GM21576 (cell line): ENCODE measurements around the gene XXYLT1.

Experiments used
- ATAC-seq: cut with Tn5 transposase; IDR thresholded peaks from one replicate; pipeline ENCODE4 v1.9.1; 2021; ENCODE audit warnings: mild to moderate bottlenecking, moderate library complexity; ENCODE audit not compliant: unreplicated experiment

The XXYLT1 gene

DNA sequence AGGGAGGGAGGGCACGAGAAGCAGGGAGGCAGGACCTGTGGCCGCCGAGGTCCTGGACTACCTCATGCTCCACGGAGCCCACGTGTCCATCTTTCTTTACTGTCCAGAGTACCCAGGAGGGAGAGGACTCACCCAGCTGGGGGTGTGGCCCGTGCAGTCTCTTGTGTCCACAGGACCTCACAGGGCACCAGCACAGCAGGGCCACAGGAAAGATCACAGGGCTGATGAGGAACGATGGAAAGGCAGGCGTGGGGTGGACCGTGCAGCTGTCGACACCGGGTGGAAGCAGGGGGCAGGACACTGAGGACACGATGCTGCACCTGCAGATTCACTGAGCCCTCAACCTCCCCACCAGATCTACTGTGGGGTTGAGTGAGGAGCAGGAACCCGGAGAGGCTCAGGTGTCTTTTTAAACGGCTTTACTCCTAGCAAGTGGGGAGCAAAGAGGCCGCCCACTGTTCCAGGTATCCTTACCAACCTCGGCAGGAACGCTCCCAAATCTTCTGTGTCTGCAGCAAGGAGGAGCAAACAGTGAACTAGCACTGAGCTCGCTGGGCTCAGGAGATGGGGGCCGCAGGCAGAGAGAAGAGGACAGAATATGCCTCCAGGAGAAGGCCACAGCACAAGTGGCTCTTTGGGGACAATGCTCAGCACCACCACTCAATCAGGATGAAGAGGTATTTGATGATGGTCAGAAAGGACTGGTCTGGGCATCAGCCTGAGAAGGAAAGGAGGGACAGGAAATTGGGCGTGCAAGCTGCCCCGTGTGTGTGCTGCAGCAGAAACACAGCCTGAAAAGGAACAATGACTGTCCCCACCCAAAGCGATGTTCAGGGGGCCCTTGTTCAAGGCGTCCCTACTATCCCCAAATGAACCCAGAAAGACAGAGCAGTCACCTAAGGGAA, 198.8 kb downstream of the XXYLT1 start:
- no peak for ATAC-seq

GRCh38 chr3:195071011-195071728, 199.8 kb downstream of the XXYLT1 start:
- no peak for ATAC-seq

DNA sequence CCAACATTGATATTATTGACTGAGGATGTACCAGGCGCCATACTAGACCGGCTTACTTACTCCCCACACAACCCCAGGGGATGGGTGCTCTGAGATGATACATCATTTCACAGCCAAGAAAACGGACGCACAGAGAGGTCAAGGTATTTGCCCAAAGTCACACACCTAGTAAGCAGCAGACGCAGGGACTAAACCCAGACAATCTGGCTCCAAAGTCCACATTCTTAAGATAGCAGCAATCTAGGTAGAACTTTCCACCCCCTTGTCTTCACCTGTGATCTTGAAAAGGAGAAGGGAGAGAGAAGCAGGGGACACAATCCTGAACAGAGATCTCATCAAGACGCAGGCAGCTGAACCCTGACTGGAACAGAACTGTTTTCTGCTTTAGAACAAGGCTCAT, 200.6 kb downstream of the XXYLT1 start:
- no peak for ATAC-seq

GRCh38 chr3:195069501-195070251, 201.3 kb downstream of the XXYLT1 start:
- no peak for ATAC-seq

DNA sequence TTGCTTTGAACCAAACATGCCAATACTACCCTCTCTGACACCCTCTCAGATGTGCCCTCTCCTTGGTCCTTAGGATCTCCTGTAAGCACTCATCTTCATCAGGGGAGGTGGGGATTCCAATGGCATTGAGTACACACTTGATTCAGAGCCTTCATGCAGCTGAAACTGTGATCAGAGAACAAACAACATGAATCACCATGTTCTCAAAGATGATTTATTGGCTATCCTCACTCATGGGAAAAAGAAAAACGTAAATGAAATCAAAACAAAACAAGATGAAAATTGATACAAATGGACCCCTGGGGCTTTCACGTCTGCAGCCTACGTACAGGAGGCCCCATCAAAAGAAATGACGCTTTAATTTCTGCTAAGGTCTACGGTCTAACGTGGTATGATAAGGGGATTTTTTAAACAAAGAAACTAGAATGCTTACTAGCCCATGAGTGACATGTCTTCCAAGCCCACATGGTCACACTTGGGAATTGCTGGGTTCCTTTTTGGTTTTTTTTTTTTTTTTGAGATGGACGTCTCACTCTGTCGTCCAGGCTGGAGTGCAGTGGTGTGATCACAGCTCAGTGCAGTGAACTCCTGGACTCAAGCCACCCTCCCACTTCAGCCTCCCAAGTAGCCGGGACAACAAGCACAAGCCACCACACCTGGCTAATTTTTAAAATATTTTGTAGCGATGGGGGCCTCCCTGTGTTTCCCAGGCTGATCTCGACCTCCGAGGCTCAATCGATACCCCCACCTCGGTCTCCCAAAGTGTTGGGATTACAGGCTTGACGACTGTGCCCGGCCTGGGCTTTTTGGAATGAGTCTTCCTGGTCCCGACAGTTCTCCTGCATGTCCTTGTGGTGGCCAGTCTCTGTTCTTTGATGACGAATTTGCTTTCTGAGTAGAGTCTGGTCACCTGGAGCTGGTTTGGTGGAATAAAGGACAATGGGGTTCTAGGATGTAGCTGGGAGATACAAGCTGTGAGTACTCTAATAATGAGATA, 202.6 kb downstream of the XXYLT1 start:
- no peak for ATAC-seq

DNA sequence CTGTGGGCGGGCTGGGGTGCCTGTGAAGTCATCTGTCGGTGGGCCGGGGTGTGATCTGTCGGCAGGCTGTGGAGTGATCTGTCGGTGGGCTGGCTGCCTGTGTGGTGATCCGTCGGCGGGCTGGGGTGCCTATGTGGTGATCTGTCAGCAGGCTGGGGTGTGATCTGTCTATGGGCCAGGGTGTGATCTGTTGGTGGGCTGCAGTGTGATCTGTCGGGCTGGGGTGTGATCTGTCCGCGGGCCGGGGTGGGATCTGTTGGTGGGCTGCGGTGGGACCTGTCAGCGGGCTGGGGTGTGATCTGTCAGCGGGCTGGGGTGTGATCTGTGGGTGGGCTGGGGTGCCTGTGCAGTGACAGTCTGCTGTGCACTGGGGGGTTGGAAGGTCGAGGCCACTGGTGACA, 204.5 kb downstream of the XXYLT1 start:
- no peak for ATAC-seq

GRCh38 chr3:195065864-195066185, 205.1 kb downstream of the XXYLT1 start:
- ATAC-seq: no peak

DNA sequence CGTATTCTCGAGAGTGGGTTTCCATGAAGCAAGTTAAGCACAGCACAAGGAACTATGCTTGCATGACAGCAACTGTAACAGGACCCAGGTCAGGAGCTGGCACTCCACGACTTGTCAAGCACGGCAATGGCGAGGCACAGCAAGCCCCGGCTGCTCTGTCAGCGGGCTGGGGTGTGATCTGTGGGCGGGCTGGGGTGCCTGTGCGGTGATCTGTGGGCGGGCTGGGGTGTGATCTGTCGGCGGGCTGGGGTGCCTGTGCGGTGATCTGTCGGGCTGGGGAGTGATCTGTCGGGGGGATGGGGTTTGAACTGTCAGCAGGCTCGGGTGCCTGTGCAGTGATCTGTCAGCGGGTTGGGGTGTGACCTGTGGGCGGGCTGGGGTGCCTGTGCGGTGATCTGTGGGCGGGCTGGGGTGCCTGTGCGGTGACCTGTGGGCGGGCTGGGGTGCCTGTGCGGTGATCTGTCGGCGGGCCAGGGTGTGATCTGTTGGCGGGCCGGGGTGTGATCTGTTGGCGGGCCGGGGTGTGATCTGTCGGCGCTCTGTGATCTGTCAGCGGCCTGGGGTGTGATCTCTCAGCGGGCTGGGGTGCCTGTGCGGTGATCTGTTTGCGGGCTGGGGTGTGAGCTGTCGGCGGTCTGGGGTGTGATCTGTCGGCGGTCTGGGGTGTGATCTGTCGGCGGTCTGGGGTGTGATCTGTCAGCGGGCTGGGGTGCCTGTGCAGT, 205.7 kb downstream of the XXYLT1 start:
- no peak for ATAC-seq

GRCh38 chr3:195064300-195064931, 206.5 kb downstream of the XXYLT1 start:
- no peak for ATAC-seq

DNA sequence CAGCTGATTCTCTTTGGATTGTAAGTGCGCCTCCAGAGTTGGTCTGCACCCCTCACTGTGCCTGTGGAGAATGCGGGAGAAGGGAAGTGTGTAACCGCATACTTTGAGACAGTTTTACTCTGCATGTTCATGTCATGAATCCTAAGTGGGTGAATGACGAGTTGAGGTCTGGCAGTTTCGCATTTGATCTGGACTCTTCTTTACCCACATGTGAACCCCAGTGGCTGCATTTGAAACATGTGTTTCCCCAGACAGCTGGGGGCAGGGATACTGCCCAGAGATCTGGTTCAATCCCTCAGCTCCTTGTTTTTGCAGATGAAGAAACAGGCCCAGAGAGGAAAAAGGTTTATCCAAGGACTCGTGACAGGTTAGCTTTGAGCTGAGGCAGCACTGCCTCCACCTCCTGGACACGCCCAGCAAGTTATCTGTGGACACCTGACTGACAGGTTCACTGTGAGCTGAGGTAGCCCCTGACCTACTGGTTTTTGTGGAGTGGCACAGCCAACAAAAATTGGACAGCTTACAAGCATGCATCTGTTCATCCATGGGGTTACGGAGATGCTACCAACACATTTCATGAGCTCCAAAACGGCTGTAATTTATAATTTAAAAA, 207.3 kb downstream of the XXYLT1 start:
- ATAC-seq: no peak

- no peak for ATAC-seq
Observed at GRCh38 chr3:195062866-195063540, 208.0 kb downstream of the XXYLT1 start.

- no peak for ATAC-seq
Observed at GRCh38 chr3:195061756-195062655, 209.0 kb downstream of the XXYLT1 start.

DNA sequence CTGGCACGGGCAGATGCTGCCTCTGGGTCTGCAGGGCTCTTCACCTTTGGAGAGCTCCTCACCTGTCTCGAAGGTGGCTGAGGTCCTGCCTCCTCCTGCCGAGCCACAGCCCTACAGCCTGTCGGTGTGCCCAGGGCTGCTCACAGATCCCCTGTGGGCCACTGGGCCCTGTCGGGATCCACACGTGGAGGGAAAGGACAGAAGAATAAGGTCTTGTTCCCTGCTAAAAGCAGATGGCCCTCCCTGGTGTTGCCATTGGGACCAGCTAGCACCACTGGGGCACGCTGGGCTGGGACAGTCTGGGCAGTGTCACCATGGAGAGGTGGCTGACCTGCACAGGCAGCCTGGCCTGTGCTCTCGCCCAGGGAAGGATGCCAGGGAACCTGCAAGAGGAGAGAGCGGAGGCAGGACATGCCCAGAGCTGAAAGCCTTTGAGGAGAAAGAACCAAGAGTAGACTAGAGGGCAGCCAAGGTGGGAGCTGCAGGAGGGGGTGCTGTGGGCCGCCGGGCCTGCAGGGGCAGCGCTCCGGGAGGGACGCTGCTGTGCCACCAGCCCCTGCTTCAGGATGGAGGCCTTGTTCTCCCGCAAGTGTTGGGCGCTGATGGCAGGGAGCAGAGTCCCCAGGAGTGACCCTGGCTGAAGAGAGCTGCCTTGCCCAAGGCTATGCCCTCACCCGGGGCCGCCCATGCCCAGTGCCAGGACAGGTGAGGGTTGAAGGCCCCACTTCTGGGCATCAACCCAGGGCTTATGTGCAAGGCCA, 210.2 kb downstream of the XXYLT1 start:
- no peak for ATAC-seq

DNA sequence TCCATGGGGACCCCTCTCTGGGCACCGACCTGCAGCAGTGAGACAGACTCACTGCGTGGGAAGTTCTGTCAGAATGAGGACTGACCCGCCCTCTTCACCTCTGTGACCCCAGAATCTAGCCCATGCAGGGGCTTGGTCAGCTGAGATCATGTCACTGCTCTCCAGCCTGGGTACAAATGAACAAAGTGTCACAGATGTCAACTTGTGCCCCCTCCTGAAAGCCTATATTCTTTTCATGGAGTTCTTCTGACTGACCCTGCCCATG, 210.8 kb downstream of the XXYLT1 start:
- ATAC-seq: no peak

DNA sequence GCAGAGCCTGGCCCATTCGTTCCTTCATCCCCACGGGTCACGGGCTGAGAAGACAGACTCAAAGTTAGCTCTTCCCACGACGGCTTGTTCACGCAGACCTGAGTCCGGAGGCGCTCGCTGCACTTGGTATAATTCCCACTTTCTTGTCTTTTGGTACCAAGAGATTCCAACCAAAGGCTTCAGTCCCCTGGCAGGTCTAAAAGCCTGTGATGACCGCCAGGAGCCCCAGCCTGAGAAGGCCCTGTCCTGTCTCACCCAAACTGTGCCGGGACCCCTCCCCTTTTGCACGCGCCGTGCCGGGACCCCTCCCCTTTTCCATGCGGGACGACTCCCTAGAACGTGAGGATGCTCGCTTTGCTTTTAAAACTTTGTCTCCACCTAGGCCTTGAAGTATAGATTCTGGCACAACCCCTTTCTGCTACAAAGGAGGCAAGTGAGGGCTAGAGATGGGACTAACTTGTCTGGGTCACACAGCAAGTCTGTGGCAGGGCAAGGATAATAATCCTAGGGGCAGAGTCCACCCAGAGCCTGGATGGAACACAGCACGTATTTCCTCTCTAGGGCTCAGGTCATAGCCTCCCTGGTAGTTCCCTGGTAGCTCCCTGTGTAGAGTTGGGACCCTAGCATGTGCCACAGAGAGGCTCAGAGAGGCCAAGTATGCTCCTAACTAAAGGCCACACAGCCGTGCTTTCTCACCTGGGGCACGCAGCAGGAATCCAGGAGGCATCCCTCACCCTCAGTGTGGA, 211.3 kb downstream of the XXYLT1 start:
- ATAC-seq: no peak

- ATAC-seq: no peak
Observed at GRCh38 chr3:195059006-195059350, 212.0 kb downstream of the XXYLT1 start.
